Liver (tissue), 9 donors: Measurements from ENCODE around the gene PDE6D. TPM values are rescaled to one million over a fixed set of nuclear protein-coding genes. Genes with fewer than 3 reads are reported as not detected.

Experiments
- DNase-seq: peaks from one replicate; pipeline ENCODE4 v3.0.0-alpha.2; 2017; ENCODE audit warnings: low spot score
- H3K27ac ChIP-seq, 2 donors: one replicate each; pipeline ENCODE4 v1.7.0; 2013; ENCODE audit warnings: inconsistent platforms in 2 of 2, low read length in 2 of 2, control low read depth in 1 of 2, low read depth in 1 of 2, mild to moderate bottlenecking in 1 of 2
- H3K27me3 ChIP-seq, 4 donors: one replicate each; pipeline versions ENCODE4 v1.6.1 to v1.7.0; 2013; ENCODE audit warnings: low read length in 3 of 4, inconsistent platforms in 1 of 4, mild to moderate bottlenecking in 1 of 4, moderate library complexity in 1 of 4; ENCODE audit not compliant: control insufficient read depth in 4 of 4, insufficient read depth in 4 of 4
- H3K36me3 ChIP-seq, 4 donors: one replicate each; pipeline versions ENCODE4 v1.6.1 to v1.7.0; 2013; ENCODE audit warnings: low read length in 3 of 4, mild to moderate bottlenecking in 3 of 4, low read depth in 1 of 4, moderate library complexity in 1 of 4; ENCODE audit not compliant: control insufficient read depth in 4 of 4, insufficient read depth in 3 of 4
- H3K4me1 ChIP-seq, 4 donors: one replicate each; pipeline versions ENCODE4 v1.6.1 to v1.7.0; 2013; ENCODE audit warnings: low read length in 3 of 4, mild to moderate bottlenecking in 3 of 4, moderate library complexity in 1 of 4; ENCODE audit not compliant: control insufficient read depth in 4 of 4, insufficient read depth in 4 of 4
- H3K4me3 ChIP-seq, 3 donors: one replicate each; pipeline versions ENCODE4 v1.6.1 to v1.7.0; 2013; ENCODE audit warnings: low read length in 3 of 3, control low read depth in 1 of 3, low read depth in 1 of 3, mild to moderate bottlenecking in 1 of 3
- H3K9ac ChIP-seq, 2 donors: one replicate each; pipeline ENCODE4 v1.7.0; 2013; ENCODE audit warnings: low read length in 2 of 2, mild to moderate bottlenecking in 2 of 2, moderate library complexity in 2 of 2, control low read depth in 1 of 2, low read depth in 1 of 2
- H3K9me3 ChIP-seq, 4 donors: one replicate each; pipeline versions ENCODE4 v1.6.1 to v1.7.0; 2013; ENCODE audit warnings: low read length in 3 of 4; ENCODE audit not compliant: control insufficient read depth in 4 of 4
- ATF3 ChIP-seq: IDR thresholded peaks from 2 replicates; pipeline ENCODE4 v1.6.1; 2016; ENCODE audit warnings: antibody characterized with exemption
- CTCF ChIP-seq: fragments of 150-350 bp; IDR thresholded peaks from 2 replicates; pipeline ENCODE4 v1.5.1; 2017; ENCODE audit warnings: improper control_type of control experiment, low read depth, low read length; ENCODE audit not compliant: missing input control
- FOXA2 ChIP-seq: IDR thresholded peaks from 2 replicates; pipeline ENCODE4 v1.6.1; 2016; ENCODE audit warnings: antibody characterized with exemption
- GABPA ChIP-seq, 2 donors: IDR thresholded peaks in 1 of 2; conservative IDR thresholded peaks in 1 of 2; 2 replicates each; pipeline ENCODE4 v1.6.1; 2016; ENCODE audit warnings: antibody characterized with exemption in 2 of 2, mild to moderate bottlenecking in 1 of 2, moderate library complexity in 1 of 2
- HNF4A ChIP-seq, 2 donors: conservative IDR thresholded peaks; 2 replicates each; pipeline ENCODE4 v1.6.1; 2016; ENCODE audit warnings: antibody characterized with exemption in 2 of 2, mild to moderate bottlenecking in 2 of 2
- HNF4G ChIP-seq: IDR thresholded peaks from 2 replicates; pipeline ENCODE4 v1.6.1; 2016; ENCODE audit warnings: antibody characterized with exemption
- NR2F2 ChIP-seq: IDR thresholded peaks from 2 replicates; pipeline ENCODE4 v1.6.1; 2016; ENCODE audit warnings: antibody characterized with exemption
- REST ChIP-seq: IDR thresholded peaks from 2 replicates; pipeline ENCODE4 v1.6.1; 2016; ENCODE audit warnings: antibody characterized with exemption, mild to moderate bottlenecking
- RXRA ChIP-seq, 2 donors: IDR thresholded peaks; 2 replicates each; pipeline ENCODE4 v1.6.1; 2017 to 2018; ENCODE audit warnings: antibody characterized with exemption in 2 of 2, mild to moderate bottlenecking in 1 of 2
- SP1 ChIP-seq: IDR thresholded peaks from 2 replicates; pipeline ENCODE4 v1.6.1; 2018; ENCODE audit warnings: antibody characterized with exemption, mild to moderate bottlenecking
- TAF1 ChIP-seq: conservative IDR thresholded peaks from 2 replicates; pipeline ENCODE4 v1.6.1; 2016; ENCODE audit warnings: antibody characterized with exemption, mild to moderate bottlenecking
- ZBTB33 ChIP-seq: IDR thresholded peaks from 2 replicates; pipeline ENCODE4 v1.6.1; 2016; ENCODE audit warnings: antibody characterized with exemption
- WGBS: extraction: QIAGEN DNeasy Blood & Tissue Kit; methylation state at CpG from one replicate; pipeline ENCODE4 v1.1.7; 2013; 5-methylcytosine and 5-hydroxymethylcytosine counted together
- polyA plus RNA-seq, 2 donors: library from polyadenylated mRNA; stranded (reverse) in 1 of 2; unstranded in 1 of 2; fragments of 200-250 nt in 1 of 2; fragments of >200 nt in 1 of 2; fragmentation: Nextera tagmentation in 1 of 2; extraction: Ambion mirVana in 1 of 2; gene quantifications; one replicate each; pipeline versions ENCODE4 v1.2.1 to v1.2.3, GENCODE V29; 2013 to 2015
- total RNA-seq, 2 donors: library from RNA; depleted of rRNA; stranded (reverse); fragments of >200 nt; gene quantifications; one replicate each; pipeline ENCODE4 v1.2.3, GENCODE V29; 2014
- donor health status: healthy.
- donor health status: healthy.
- donor health status: healthy.
- donor health status: healthy.
- donor health status: healthy.

The PDE6D gene
- total and polyA plus RNA-seq, 4 donors = 6.6 to 8.5 (median 7.0) TPM

- Histone ChIP-seq H3K27me3 (no peaks in the 10 kb centered on the region), H3K4me1 (peaks cover 0 to 1% (median 0%) of the 10 kb centered on the region in 4 donors), H3K27ac (no peak overlapping the region), H3K9ac (no peak overlapping the region), H3K9me3 (no peaks in the 10 kb centered on the region), H3K4me3 (no peak overlapping the region), H3K36me3 (peaks cover 0 to 2% (median 0%) of the 10 kb centered on the region in 4 donors)
- 90% methylated on average over 2 of the region's 2 CpGs for WGBS
- TF ChIP-seq ZBTB33 (no peak), TAF1 (no peak)
- DNase-seq = no peak
Observed at GRCh38 chr2:231761735-231762134, 19.3 kb downstream of the PDE6D start.

GRCh38 chr2:231752061-231752460 lies 29.0 kb downstream of the PDE6D start:
- no peaks in the 10 kb centered on the region for H3K27me3 ChIP-seq
- no peaks in the 10 kb centered on the region for H3K9me3 ChIP-seq
- H3K36me3 ChIP-seq = no peaks in the 10 kb centered on the region
- no peak overlapping the region for H3K4me3 ChIP-seq
- DNase-seq = no peak
- no peak overlapping the region for H3K9ac ChIP-seq
- TF ChIP-seq ATF3 (no peak), GABPA (IDR thresholded peaks at IDR 0.05 in 1 of 2, conservative IDR thresholded peaks at IDR 0.05 in 1 of 2) (no peak), ZBTB33 (no peak), HNF4A (conservative IDR thresholded peaks at IDR 0.05) (no peak)
- H3K27ac ChIP-seq = no peak overlapping the region
- peaks cover 0 to 7% (median 2%) of the 10 kb centered on the region in 4 donors for H3K4me1 ChIP-seq
- 81% methylated on average over 2 of the region's 2 CpGs for WGBS

GRCh38 chr2:231751042-231751815 lies 29.9 kb downstream of the PDE6D start:
- WGBS = 95% methylated on average over 4 of the region's 4 CpGs
- no peak for DNase-seq

More at GRCh38 chr2:231751042-231751815, 29.9 kb downstream of the PDE6D start:
- H3K9ac ChIP-seq = no peak overlapping the region
- H3K27ac ChIP-seq = no peak overlapping the region
- H3K27me3 ChIP-seq = no peaks in the 10 kb centered on the region
- no peak for TF ChIP-seq FOXA2
- no peak for TF ChIP-seq REST
- no peak for TF ChIP-seq ZBTB33
- no peak for TF ChIP-seq NR2F2
- TF ChIP-seq CTCF = no peak
- TF ChIP-seq SP1 = no peak
- TF ChIP-seq RXRA (IDR thresholded peaks at IDR 0.05) = no peak
- TF ChIP-seq ATF3 = no peak
- no peak for TF ChIP-seq HNF4G
- no peak overlapping the region for H3K4me3 ChIP-seq
- peaks cover 0 to 7% (median 2%) of the 10 kb centered on the region in 4 donors for H3K4me1 ChIP-seq
- H3K36me3 ChIP-seq = no peaks in the 10 kb centered on the region
- H3K9me3 ChIP-seq = no peaks in the 10 kb centered on the region
